IMR-90 (cell line): ENCODE data around the gene CTDSP2. TPM values are rescaled to one million over a fixed set of nuclear protein-coding genes. Genes with fewer than 3 reads are reported as not detected.

ENCODE experiments used
- ATAC-seq: fragments of 200-7000 bp; cut with Tn5 transposase; 2 replicates; pipeline ENCODE4 v1.9.1; 2020; ENCODE audit warnings: low read depth, mild to moderate bottlenecking, moderate library complexity
- BruUV-seq: library from RNA; stranded (reverse); fragments of 400-500 nt; replicated peaks from 2 replicates; lab custom pipeline; 2021; lab: Mats Ljungman, UMichigan
- CTCF ChIA-PET: fragments of 300-600 bp; formaldehyde crosslinking; extraction: SDS; loops from one replicate; lab custom pipeline; 2021; ENCODE audit warnings: antibody characterized with exemption; lab: Yijun Ruan, JAX
- POLR2A ChIA-PET: fragments of 300-600 bp; sonication (Branson Sonifier 250); formaldehyde crosslinking; loops from one replicate; lab custom pipeline; 2022; ENCODE audit warnings: antibody characterized with exemption; ENCODE audit not compliant: unreplicated experiment; lab: Charles Lee
- DNase-seq: peaks from one replicate; pipeline ENCODE4 v3.0.0; 2013
- H2AFZ ChIP-seq: replicated peaks from 2 replicates; pipeline ENCODE3; 2013; ENCODE audit warnings: low read length, mild to moderate bottlenecking; ENCODE audit not compliant: poor library complexity
- H2AK5ac ChIP-seq: 2 replicates; pipeline ENCODE4 v1.6.1; 2013; ENCODE audit warnings: low read depth, low read length, inconsistent platforms
- H2AK9ac ChIP-seq: replicated peaks from 2 replicates; pipeline ENCODE3; 2013; ENCODE audit warnings: mild to moderate bottlenecking, low read depth, low read length, moderate library complexity; ENCODE audit not compliant: poor library complexity
- H2BK120ac ChIP-seq: 2 replicates; pipeline ENCODE4 v1.6.1; 2013; ENCODE audit warnings: low read depth, low read length, inconsistent platforms
- H2BK15ac ChIP-seq: 3 replicates; pipeline ENCODE4 v1.6.1; 2013; ENCODE audit warnings: low read depth, low read length, inconsistent platforms
- H2BK20ac ChIP-seq: 2 replicates; pipeline ENCODE4 v1.6.1; 2013; ENCODE audit warnings: low read depth, mild to moderate bottlenecking, inconsistent platforms, low read length, moderate library complexity
- H2BK5ac ChIP-seq: 2 replicates; pipeline ENCODE4 v1.6.1; 2013; ENCODE audit warnings: mild to moderate bottlenecking, low read depth, low read length, inconsistent platforms; ENCODE audit not compliant: poor library complexity, severe bottlenecking
- H3K14ac ChIP-seq: replicated peaks from 2 replicates; pipeline ENCODE4 v1.6.1; 2013; ENCODE audit warnings: low read depth, low read length, inconsistent platforms
- H3K18ac ChIP-seq: 2 replicates; pipeline ENCODE4 v1.6.1; 2013; ENCODE audit warnings: low read depth, low read length, control low read depth
- H3K23ac ChIP-seq: 2 replicates; pipeline ENCODE4 v1.6.1; 2013; ENCODE audit warnings: low read depth, low read length, inconsistent platforms
- H3K27ac ChIP-seq: 2 replicates; pipeline ENCODE4 v1.5.1; 2013; ENCODE audit warnings: mild to moderate bottlenecking, control low read depth, low read length; ENCODE audit not compliant: insufficient read depth
- H3K27me3 ChIP-seq: 2 replicates; pipeline ENCODE4 v1.6.1; 2013; ENCODE audit warnings: low read length; ENCODE audit not compliant: control insufficient read depth, insufficient read depth
- H3K36me3 ChIP-seq: 2 replicates; pipeline ENCODE4 v1.6.1; 2013; ENCODE audit warnings: low read length, mixed read lengths; ENCODE audit not compliant: control insufficient read depth, insufficient read depth
- H3K4ac ChIP-seq: 2 replicates; pipeline ENCODE4 v1.6.1; 2013; ENCODE audit warnings: low read depth, low read length, inconsistent platforms
- H3K4me1 ChIP-seq: 2 replicates; pipeline ENCODE4 v1.6.1; 2013; ENCODE audit warnings: low read length, mixed read lengths; ENCODE audit not compliant: control insufficient read depth, insufficient read depth
- H3K4me2 ChIP-seq: 2 replicates; pipeline ENCODE4 v1.6.1; 2013; ENCODE audit warnings: low read depth, mild to moderate bottlenecking, control low read depth, low read length, moderate library complexity
- H3K4me3 ChIP-seq: 2 replicates; pipeline ENCODE4 v1.5.1; 2013; ENCODE audit warnings: low read depth, mild to moderate bottlenecking, control low read depth, low read length, moderate library complexity; ENCODE audit not compliant: insufficient read depth
- H3K56ac ChIP-seq: 2 replicates; pipeline ENCODE4 v1.6.1; 2013; ENCODE audit warnings: low read length, inconsistent platforms; ENCODE audit not compliant: insufficient read depth; ENCODE audit errors: extremely low read depth
- H3K79me1 ChIP-seq, 2 experiments: 2 replicates each; pipeline ENCODE4 v1.6.1; 2013; ENCODE audit warnings: low read length in 2 of 2, inconsistent platforms in 1 of 2, low read depth in 1 of 2
- H3K9ac ChIP-seq: 2 replicates; pipeline ENCODE4 v1.6.1; 2013; ENCODE audit warnings: low read depth, low read length, control low read depth
- H3K9me1 ChIP-seq: 2 replicates; pipeline ENCODE4 v1.6.1; 2013; ENCODE audit warnings: low read length, inconsistent platforms; ENCODE audit not compliant: insufficient read depth
- H3K9me3 ChIP-seq: 2 replicates; pipeline ENCODE4 v1.6.1; 2013; ENCODE audit warnings: low read length; ENCODE audit not compliant: control insufficient read depth, insufficient read depth
- H4K20me1 ChIP-seq: 2 replicates; pipeline ENCODE4 v1.6.1; 2013; ENCODE audit warnings: low read length, inconsistent platforms; ENCODE audit not compliant: insufficient read depth
- H4K5ac ChIP-seq: 2 replicates; pipeline ENCODE4 v1.6.1; 2013; ENCODE audit warnings: mild to moderate bottlenecking, low read depth, low read length, control low read depth
- H4K8ac ChIP-seq, 2 experiments: 2 replicates each; pipeline ENCODE4 v1.6.1; 2013; ENCODE audit warnings: low read depth in 2 of 2, low read length in 2 of 2, control low read depth in 1 of 2, inconsistent platforms in 1 of 2
- H4K91ac ChIP-seq: 2 replicates; pipeline ENCODE4 v1.6.1; 2013; ENCODE audit warnings: low read depth, low read length, inconsistent platforms; ENCODE audit not compliant: insufficient read depth
- CEBPB ChIP-seq: IDR thresholded peaks from 2 replicates; pipeline ENCODE4 v1.6.1; 2012; ENCODE audit warnings: low read depth, low read length, improper control_type of control experiment
- CHD1 ChIP-seq: IDR thresholded peaks from 2 replicates; pipeline ENCODE4 v1.6.1; 2012; ENCODE audit warnings: low read depth, low read length, improper control_type of control experiment
- FOS ChIP-seq: fragments of 150-350 bp; IDR thresholded peaks from 2 replicates; pipeline ENCODE4 v1.6.1; 2016; ENCODE audit warnings: low read depth, low read length
- MAFK ChIP-seq: IDR thresholded peaks from 2 replicates; pipeline ENCODE4 v1.6.1; 2012; ENCODE audit warnings: low read depth, low read length, improper control_type of control experiment
- MAZ ChIP-seq: IDR thresholded peaks from 2 replicates; pipeline ENCODE4 v1.6.1; 2012; ENCODE audit warnings: low read depth, mild to moderate bottlenecking, low read length, improper control_type of control experiment, moderate library complexity, borderline replicate concordance
- NFE2L2 ChIP-seq: fragments of 150-350 bp; IDR thresholded peaks from 2 replicates; pipeline ENCODE4 v1.6.1; 2016; ENCODE audit warnings: low read depth, mild to moderate bottlenecking, low read length
- POLR2A ChIP-seq: IDR thresholded peaks from 2 replicates; pipeline ENCODE4 v1.6.1; 2012; ENCODE audit warnings: mild to moderate bottlenecking, low read depth, low read length
- RAD21 ChIP-seq: IDR thresholded peaks from 2 replicates; pipeline ENCODE4 v1.6.1; 2012; ENCODE audit warnings: low read length, improper control_type of control experiment
- SMC3 ChIP-seq: fragments of 150-350 bp; IDR thresholded peaks from 2 replicates; pipeline ENCODE4 v1.6.1; 2016; ENCODE audit warnings: low read depth, mild to moderate bottlenecking, antibody characterized with exemption, low read length, moderate library complexity
- WGBS, 2 experiments: methylation state at CpG; one replicate each; pipeline versions ENCODE4 v1.1.5 to v1.1.7; 2013; ENCODE audit warnings: missing lambda C conversion rate in 2 of 2; ENCODE audit not compliant: insufficient read length in 1 of 2; ENCODE audit errors: extremely low coverage in 2 of 2; 5-methylcytosine and 5-hydroxymethylcytosine counted together
- dilution Hi-C: fragments of 300-500 bp; cut with HindIII; formaldehyde crosslinking; loops from one replicate; pipeline ENCODE4 v1.14.3; 2018; ENCODE audit warnings: low sequenced_read_pairs; ENCODE audit not compliant: unreplicated experiment
- in situ Hi-C: fragments of 300-500 bp; cut with MboI; formaldehyde crosslinking; loops from 3 replicates; pipeline ENCODE4 v1.14.3; 2019; ENCODE audit warnings: low sequenced_read_pairs, inconsistent platforms, mixed read lengths
- intact Hi-C: fragments of 100-400 bp; cut with micrococcal nuclease; formaldehyde crosslinking; loops from 2 replicates; pipeline ENCODE4 v1.10.0; 2022
- polyA plus RNA-seq, 3 experiments: library from polyadenylated mRNA; depleted of rRNA; stranded (reverse); fragments of >200 nt; gene quantifications; 2 replicates each; pipeline ENCODE4 v1.2.3, GENCODE V29; 2012; ENCODE audit warnings: low replicate concordance in 1 of 3
- total RNA-seq: library from RNA; depleted of rRNA; stranded (reverse); fragments of >200 nt; gene quantifications from 2 replicates; pipeline ENCODE4 v1.2.3, GENCODE V29; 2012
- TF ChIP-seq, protein P1 (sequence below): fragments of 150-350 bp; IDR thresholded peaks from 2 replicates; pipeline ENCODE4 v1.6.1; 2017; ENCODE audit warnings: mild to moderate bottlenecking, antibody characterized with exemption, low read length, low read depth
- TF ChIP-seq, protein P2 (sequence below): fragments of 150-350 bp; IDR thresholded peaks from 2 replicates; pipeline ENCODE4 v1.6.1; 2016; ENCODE audit warnings: low read depth, mild to moderate bottlenecking, low read length, moderate library complexity, borderline replicate concordance
- TF ChIP-seq, protein P3 (sequence below): conservative IDR thresholded peaks from 2 replicates; pipeline ENCODE4 v1.5.1; 2012; ENCODE audit warnings: mild to moderate bottlenecking, low read depth, low read length, improper control_type of control experiment

The CTDSP2 gene
- total and polyA plus RNA-seq, 2 of the 4 experiments (the other 2 are of a cell fraction): 114 to 156 TPM

DNA sequence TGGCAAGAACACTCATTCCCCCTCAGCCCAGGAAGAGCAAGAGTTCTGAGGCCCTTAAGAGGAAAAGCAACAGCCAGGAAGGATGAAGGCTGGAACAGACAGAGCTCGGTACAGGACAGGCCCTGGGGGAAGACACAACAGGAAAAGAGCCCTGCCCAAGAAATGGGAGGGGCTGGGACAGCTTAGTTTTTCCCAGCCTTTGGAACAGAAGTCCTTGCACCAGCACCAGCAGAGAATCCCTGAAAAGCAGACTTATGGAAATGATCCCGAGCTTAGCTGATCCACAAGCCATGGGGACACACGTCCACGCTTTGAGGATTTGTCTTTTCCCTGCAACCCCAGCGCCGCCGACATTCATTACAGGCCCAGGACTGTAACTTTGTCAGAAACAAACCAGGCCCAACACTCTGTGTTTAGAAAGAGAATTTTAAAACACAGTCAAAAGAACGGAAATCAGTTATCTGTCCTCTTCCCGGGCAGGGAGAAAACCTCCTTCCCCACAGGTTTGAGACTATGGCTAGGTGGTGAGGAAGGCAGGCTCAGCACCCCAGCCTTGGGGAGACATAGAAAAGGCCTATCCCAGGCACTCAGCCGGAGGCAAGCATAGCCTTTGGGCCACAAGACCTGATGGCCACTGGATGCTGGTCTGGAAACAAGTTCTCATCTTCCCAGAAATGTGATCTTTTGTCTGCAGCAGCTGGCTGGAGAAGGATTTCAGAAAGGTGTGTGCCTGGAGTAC, 24.0 kb downstream of the CTDSP2 start:
- Histone ChIP-seq H4K20me1 (peaks cover 53% of the 10 kb centered on the region), H2AK9ac (no peak overlapping the region), H3K27me3 (no peaks in the 10 kb centered on the region), H2BK15ac (no peak overlapping the region), H3K36me3 (peaks cover 87% of the 10 kb centered on the region), H3K18ac (no peak overlapping the region), H3K4me1 (no peaks in the 10 kb centered on the region), H3K4ac (no peak overlapping the region), H3K9ac (no peak overlapping the region), H4K5ac (no peak overlapping the region), H4K8ac (no peak overlapping the region), H3K9me3 (no peaks in the 10 kb centered on the region), H3K4me3 (no peak overlapping the region), H3K79me1 (peaks cover 42 to 69% of the 10 kb centered on the region in 2 experiments), H3K4me2 (no peak overlapping the region), H2BK5ac (no peak overlapping the region), H2AK5ac (no peak overlapping the region), H2AFZ (no peak overlapping the region), H3K56ac (no peak overlapping the region), H3K14ac (no peak overlapping the region), H2BK120ac (no peak overlapping the region), H4K91ac (no peak overlapping the region), H3K23ac (no peak overlapping the region), H3K27ac (no peak overlapping the region), H2BK20ac (no peak overlapping the region), H3K9me1 (peaks cover 3% of the 10 kb centered on the region; the same call in 1 of the 2 replicates)
- DNase-seq (no peak), ATAC-seq (no peak)
- WGBS, 2 experiments: 86% methylated on average over 2 of the region's 10 CpGs; no CpG with 5 or more reads in 1 of the 2 experiments
- TF ChIP-seq NFE2L2 (no peak), RAD21 (no peak), MAZ (no peak), MAFK (no peak), CHD1 (no peak), POLR2A (no peak), CEBPB (no peak), FOS (no peak), SMC3 (no peak)
- TF ChIP-seq, protein P1, sequence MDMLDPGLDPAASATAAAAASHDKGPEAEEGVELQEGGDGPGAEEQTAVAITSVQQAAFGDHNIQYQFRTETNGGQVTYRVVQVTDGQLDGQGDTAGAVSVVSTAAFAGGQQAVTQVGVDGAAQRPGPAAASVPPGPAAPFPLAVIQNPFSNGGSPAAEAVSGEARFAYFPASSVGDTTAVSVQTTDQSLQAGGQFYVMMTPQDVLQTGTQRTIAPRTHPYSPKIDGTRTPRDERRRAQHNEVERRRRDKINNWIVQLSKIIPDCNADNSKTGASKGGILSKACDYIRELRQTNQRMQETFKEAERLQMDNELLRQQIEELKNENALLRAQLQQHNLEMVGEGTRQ: no peak
- TF ChIP-seq, protein P2, sequence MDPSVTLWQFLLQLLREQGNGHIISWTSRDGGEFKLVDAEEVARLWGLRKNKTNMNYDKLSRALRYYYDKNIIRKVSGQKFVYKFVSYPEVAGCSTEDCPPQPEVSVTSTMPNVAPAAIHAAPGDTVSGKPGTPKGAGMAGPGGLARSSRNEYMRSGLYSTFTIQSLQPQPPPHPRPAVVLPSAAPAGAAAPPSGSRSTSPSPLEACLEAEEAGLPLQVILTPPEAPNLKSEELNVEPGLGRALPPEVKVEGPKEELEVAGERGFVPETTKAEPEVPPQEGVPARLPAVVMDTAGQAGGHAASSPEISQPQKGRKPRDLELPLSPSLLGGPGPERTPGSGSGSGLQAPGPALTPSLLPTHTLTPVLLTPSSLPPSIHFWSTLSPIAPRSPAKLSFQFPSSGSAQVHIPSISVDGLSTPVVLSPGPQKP: no peak
- TF ChIP-seq, protein P3, sequence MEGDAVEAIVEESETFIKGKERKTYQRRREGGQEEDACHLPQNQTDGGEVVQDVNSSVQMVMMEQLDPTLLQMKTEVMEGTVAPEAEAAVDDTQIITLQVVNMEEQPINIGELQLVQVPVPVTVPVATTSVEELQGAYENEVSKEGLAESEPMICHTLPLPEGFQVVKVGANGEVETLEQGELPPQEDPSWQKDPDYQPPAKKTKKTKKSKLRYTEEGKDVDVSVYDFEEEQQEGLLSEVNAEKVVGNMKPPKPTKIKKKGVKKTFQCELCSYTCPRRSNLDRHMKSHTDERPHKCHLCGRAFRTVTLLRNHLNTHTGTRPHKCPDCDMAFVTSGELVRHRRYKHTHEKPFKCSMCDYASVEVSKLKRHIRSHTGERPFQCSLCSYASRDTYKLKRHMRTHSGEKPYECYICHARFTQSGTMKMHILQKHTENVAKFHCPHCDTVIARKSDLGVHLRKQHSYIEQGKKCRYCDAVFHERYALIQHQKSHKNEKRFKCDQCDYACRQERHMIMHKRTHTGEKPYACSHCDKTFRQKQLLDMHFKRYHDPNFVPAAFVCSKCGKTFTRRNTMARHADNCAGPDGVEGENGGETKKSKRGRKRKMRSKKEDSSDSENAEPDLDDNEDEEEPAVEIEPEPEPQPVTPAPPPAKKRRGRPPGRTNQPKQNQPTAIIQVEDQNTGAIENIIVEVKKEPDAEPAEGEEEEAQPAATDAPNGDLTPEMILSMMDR: no peak
- BruUV-seq: no TSS peak
- intact Hi-C loops: no loop called here
- dilution Hi-C loops: no loop called here
- CTCF ChIA-PET: no interaction called here
- POLR2A ChIA-PET: no interaction called here
- in situ Hi-C loops: no loop called here
